Immature natural killer cell (primary cell): ENCODE measurements around the gene RPUSD4. TPM values are rescaled to one million over a fixed set of nuclear protein-coding genes. Genes with fewer than 3 reads are reported as not detected.

Source experiments
- DNase-seq, 3 donors: peaks; one replicate each; pipeline ENCODE4 v3.0.0; 2022; ENCODE audit warnings: mixed read lengths in 1 of 3
- H3K27ac Mint-ChIP-seq, 6 donors: one replicate each; pipeline ENCODE4 v1.8.0; 2020; ENCODE audit warnings: mixed read lengths in 6 of 6, mild to moderate bottlenecking in 5 of 6, inconsistent platforms in 4 of 6, moderate library complexity in 3 of 6
- H3K27me3 Mint-ChIP-seq, 3 donors: one replicate each; pipeline ENCODE4 v1.8.0; 2020 to 2021; ENCODE audit warnings: low read depth in 3 of 3, mild to moderate bottlenecking in 3 of 3, mixed read lengths in 3 of 3, moderate library complexity in 3 of 3, inconsistent platforms in 1 of 3
- H3K36me3 Mint-ChIP-seq, 3 donors: one replicate each; pipeline ENCODE4 v1.8.0; 2020; ENCODE audit warnings: mixed read lengths in 3 of 3, inconsistent platforms in 2 of 3, mild to moderate bottlenecking in 2 of 3
- H3K4me1 Mint-ChIP-seq, 2 donors: one replicate each; pipeline ENCODE4 v1.8.0; 2020; ENCODE audit warnings: inconsistent platforms in 2 of 2, mild to moderate bottlenecking in 2 of 2, mixed read lengths in 2 of 2, moderate library complexity in 1 of 2
- H3K4me3 Mint-ChIP-seq, 5 donors: one replicate each; pipeline ENCODE4 v1.8.0; 2020; ENCODE audit warnings: mild to moderate bottlenecking in 5 of 5, mixed read lengths in 5 of 5, inconsistent platforms in 3 of 5, moderate library complexity in 3 of 5
- H3K9me3 Mint-ChIP-seq, 6 donors: one replicate each; pipeline ENCODE4 v1.8.0; 2020; ENCODE audit warnings: mild to moderate bottlenecking in 6 of 6, mixed read lengths in 6 of 6, inconsistent platforms in 4 of 6, moderate library complexity in 3 of 6
- polyA plus RNA-seq, 3 donors: library from polyadenylated mRNA; unstranded; fragments of 300-500 nt; fragmentation: Illumina TruSeq; gene quantifications; one replicate each; pipeline ENCODE4 v1.2.3, GENCODE V29; 2021

The RPUSD4 gene
- polyA plus RNA-seq, 3 donors from 2014 or later: 4.5 to 15.0 (median 10.5) TPM

DNA sequence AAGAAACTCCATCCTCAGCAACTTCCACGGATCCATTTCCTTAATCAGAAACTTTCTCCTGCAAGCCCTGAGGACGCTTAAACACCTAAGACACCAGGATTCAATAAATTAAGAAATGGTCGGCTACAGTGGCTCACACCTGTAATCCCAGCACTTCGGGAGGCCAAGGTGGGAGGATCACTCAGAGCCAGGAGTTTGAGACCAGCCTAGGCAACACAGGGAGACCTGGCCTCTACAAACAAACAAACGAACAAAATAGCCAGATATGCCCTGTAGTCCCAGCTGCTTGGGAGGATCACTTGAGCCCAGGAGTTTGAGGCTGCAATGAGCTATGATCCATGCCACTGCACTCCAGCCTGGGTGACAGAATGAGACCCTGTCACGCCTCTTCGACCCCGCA is 46.7 kb downstream of the RPUSD4 start:
- DNase-seq: no peak
- Mint-ChIP-seq H3K36me3 (no peaks in the 10 kb centered on the region), H3K4me1 (no peaks in the 10 kb centered on the region), H3K27ac (no peak overlapping the region), H3K9me3 (no peaks in the 10 kb centered on the region), H3K27me3 (no peaks in the 10 kb centered on the region), H3K4me3 (no peak overlapping the region)

DNA sequence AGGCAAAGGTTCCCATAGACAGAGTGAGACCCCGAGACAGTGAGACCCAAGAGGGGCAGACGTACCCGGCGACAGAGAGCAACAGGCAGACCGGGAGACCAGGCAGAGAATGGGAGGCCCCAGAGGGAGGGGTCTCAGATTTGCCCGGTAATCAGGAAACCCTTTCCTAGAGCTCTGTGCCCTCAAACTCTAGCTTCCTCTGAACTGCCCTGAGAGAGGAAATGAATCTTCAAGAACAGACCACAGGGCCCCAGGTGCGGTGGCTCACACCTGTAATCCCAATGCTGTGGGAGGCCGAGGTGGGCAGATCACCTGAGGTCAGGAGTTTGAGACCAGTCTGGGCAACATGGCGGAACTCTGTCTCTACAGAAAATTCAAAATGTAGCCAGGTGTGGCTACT is 47.7 kb downstream of the RPUSD4 start:
- H3K27ac Mint-ChIP-seq: no peak overlapping the region
- no peaks in the 10 kb centered on the region for H3K4me1 Mint-ChIP-seq
- no peaks in the 10 kb centered on the region for H3K36me3 Mint-ChIP-seq
- DNase-seq: no peak
- H3K4me3 Mint-ChIP-seq: no peak overlapping the region
- no peaks in the 10 kb centered on the region for H3K9me3 Mint-ChIP-seq
- H3K27me3 Mint-ChIP-seq: no peaks in the 10 kb centered on the region

DNA sequence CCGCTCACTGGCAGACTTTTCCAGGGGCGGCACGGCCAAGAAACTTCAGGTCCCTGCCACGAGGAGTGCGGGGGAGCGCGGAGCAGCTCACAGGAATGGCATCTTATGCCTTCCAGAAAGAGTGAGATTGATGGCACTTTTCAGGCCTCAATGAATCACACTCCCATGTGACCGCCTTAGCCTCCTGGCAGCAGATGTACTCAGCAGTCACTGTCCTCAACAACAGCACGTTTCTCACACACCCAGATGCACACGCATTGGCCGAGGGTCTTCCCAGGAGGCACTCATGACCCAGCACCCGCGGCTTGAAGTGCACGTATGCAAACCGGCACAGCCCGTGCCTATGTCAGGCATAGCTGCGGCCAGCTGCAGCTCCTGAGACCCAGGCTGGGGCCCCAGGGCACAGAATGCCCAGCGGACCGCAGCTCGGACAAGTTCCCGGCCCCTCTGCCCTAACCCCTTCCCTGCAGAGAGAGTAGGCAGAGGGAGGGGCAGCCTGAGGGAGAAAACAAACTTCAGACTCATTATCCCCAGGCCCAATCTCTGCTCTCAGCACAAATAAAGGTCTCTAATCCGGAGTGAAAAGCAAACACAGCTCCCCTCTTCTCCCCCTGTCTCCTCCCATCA is 48.3 kb downstream of the RPUSD4 start:
- Mint-ChIP-seq H3K4me3 (no peak overlapping the region), H3K4me1 (no peaks in the 10 kb centered on the region), H3K9me3 (no peaks in the 10 kb centered on the region), H3K27me3 (no peaks in the 10 kb centered on the region), H3K36me3 (no peaks in the 10 kb centered on the region), H3K27ac (no peak overlapping the region)
- no peak for DNase-seq

- H3K27ac Mint-ChIP-seq: no peak overlapping the region
These were observed 49.0 kb downstream of the RPUSD4 start for GRCh38 chr11:126162306-126163030.

DNA sequence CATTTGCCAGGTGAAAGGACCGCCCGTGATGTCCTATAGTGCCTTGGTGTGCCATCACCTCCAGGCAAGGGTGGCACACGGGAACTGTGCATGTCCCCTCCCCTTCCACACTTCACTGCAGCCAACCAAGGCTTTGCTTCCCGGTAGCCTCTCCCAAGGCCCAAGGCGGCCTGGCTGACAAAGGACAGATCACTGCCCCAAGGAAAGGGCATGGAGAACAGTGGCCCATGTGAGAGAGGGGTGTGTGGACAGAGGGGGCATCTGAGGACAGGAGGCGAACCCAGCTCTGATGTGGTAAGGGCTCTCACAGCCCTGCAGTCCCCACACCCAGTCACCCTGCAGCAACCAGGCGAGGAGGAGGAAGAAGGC is 50.4 kb downstream of the RPUSD4 start:
- H3K27ac Mint-ChIP-seq: no peak overlapping the region
- H3K4me1 Mint-ChIP-seq: no peaks in the 10 kb centered on the region
- H3K4me3 Mint-ChIP-seq: no peak overlapping the region
- no peaks in the 10 kb centered on the region for H3K9me3 Mint-ChIP-seq
- DNase-seq: no peak
- no peaks in the 10 kb centered on the region for H3K36me3 Mint-ChIP-seq
- peaks cover 0 to 3% (median 0%) of the 10 kb centered on the region in 3 donors for H3K27me3 Mint-ChIP-seq

More at GRCh38 chr11:126162306-126163030, 49.0 kb downstream of the RPUSD4 start:
- DNase-seq: no peak
- H3K4me3 Mint-ChIP-seq: no peak overlapping the region
- no peaks in the 10 kb centered on the region for H3K4me1 Mint-ChIP-seq
- H3K36me3 Mint-ChIP-seq: no peaks in the 10 kb centered on the region
- no peaks in the 10 kb centered on the region for H3K9me3 Mint-ChIP-seq
- H3K27me3 Mint-ChIP-seq: no peaks in the 10 kb centered on the region

GRCh38 chr11:126160345-126161022 is 51.0 kb downstream of the RPUSD4 start:
- no peak overlapping the region for H3K4me3 Mint-ChIP-seq
- DNase-seq: no peak
- no peaks in the 10 kb centered on the region for H3K9me3 Mint-ChIP-seq
- H3K36me3 Mint-ChIP-seq: no peaks in the 10 kb centered on the region
- no peaks in the 10 kb centered on the region for H3K4me1 Mint-ChIP-seq
- no peak overlapping the region for H3K27ac Mint-ChIP-seq
- H3K27me3 Mint-ChIP-seq: peaks cover 0 to 3% (median 1%) of the 10 kb centered on the region in 3 donors

GRCh38 chr11:126159719-126160344 is 51.6 kb downstream of the RPUSD4 start:
- Mint-ChIP-seq H3K9me3 (no peaks in the 10 kb centered on the region), H3K4me3 (no peak overlapping the region), H3K4me1 (no peaks in the 10 kb centered on the region), H3K27me3 (peaks cover 0 to 3% (median 1%) of the 10 kb centered on the region in 3 donors), H3K36me3 (no peaks in the 10 kb centered on the region), H3K27ac (no peak overlapping the region)
- no peak for DNase-seq

DNA sequence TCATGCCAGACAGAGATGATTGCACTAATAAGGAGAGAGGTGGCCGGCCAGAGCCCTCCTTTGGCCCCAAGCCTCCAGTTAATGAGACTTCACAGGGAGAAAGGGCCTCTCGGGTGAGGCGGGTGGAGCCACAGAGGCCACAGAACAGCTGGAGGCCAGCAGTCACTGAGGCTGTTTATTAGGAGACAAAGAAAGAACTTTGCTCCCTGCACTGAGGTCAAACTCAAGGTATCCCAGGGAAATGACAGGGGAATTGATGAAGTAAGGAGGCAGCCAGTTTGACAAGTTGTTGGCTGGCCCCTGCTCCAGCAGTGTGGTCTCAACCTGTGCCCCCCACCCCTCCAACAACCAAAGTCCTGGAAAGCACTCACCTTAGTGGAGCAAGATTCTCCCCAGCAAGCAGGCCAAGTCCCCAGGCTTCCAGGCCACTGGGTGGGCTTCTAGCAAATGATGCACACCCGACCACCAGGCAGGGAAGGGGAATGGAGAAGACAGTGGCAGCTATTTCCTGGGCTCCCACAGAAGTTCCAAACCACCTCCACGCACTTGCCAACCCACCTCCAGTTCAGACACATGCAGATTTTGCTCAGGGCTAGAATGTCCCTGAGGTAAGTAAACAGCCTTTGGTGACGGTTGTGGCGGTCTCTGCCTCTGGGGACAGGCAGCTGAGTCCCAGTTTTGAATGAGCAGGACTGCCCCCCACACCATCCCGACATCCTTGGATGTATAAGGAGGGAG is 53.2 kb downstream of the RPUSD4 start:
- Mint-ChIP-seq H3K27ac (no peak overlapping the region), H3K4me1 (no peaks in the 10 kb centered on the region), H3K27me3 (peaks cover 0 to 6% (median 3%) of the 10 kb centered on the region in 3 donors), H3K9me3 (no peaks in the 10 kb centered on the region), H3K36me3 (no peaks in the 10 kb centered on the region), H3K4me3 (no peak overlapping the region)
- no peak for DNase-seq

DNA sequence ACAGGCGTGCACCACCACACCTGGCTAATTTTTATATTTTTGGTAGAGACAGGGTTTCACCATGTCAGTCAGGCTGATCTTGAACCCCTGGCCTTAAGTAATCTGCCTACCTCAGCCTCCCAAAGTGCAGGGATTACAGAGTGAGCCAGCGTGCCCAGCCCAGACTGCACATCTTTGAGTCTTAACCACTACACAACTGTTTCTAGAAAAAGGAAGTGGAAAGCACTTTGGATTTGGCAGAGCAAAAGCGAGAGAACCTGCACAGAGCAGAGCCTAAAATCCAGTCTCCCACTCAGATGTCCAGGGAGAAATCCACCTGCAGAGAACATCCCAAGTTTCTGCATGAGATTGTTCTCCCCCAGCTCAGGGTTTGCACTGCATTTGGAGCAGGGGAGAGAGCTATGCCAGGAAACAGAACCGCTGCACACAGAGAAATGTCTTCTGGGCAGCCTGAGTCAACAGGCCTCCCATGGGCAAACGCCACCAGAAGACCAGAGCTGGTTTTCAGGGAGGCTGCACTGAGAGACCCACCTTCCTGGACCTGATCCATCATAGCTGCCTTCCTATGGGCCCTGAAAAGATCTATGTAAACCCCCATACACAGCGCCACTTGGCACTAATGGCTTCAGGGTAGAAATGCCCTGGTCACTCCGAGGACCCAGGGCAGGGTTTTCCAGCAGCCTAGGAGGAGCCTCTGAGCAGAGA is 54.0 kb downstream of the RPUSD4 start:
- Mint-ChIP-seq H3K4me3 (no peak overlapping the region), H3K4me1 (no peaks in the 10 kb centered on the region), H3K36me3 (no peaks in the 10 kb centered on the region), H3K27me3 (peaks cover 0 to 8% (median 3%) of the 10 kb centered on the region in 3 donors), H3K9me3 (peaks cover 0 to 3% (median 0%) of the 10 kb centered on the region in 6 donors), H3K27ac (no peak overlapping the region)
- no peak for DNase-seq

DNA sequence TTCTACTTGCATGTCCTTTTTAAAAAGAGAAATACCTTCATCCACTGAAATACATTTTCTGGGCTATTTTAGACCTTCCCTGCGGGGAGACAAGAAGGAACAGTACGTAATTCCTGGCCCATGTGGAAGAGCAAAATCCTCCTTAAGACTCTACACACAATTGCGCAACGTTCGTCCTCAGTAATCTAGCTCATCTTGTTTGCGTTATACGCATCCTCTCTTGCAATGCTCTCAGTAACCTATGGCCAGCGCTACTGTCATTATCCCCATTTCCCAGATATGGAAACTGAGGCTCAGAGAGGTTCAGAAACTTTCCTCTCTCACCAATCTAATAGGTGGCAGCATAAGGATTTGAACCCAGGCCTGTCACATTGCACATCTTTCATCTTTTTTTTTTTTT is 54.6 kb downstream of the RPUSD4 start:
- H3K27me3 Mint-ChIP-seq: peaks cover 2 to 10% (median 3%) of the 10 kb centered on the region in 3 donors
- H3K36me3 Mint-ChIP-seq: peaks cover 0 to 4% (median 0%) of the 10 kb centered on the region in 3 donors
- no peak for DNase-seq
- H3K4me1 Mint-ChIP-seq: no peaks in the 10 kb centered on the region
- H3K4me3 Mint-ChIP-seq: no peak overlapping the region
- H3K9me3 Mint-ChIP-seq: peaks cover 0 to 8% (median 2%) of the 10 kb centered on the region in 6 donors
- H3K27ac Mint-ChIP-seq: no peak overlapping the region

DNA sequence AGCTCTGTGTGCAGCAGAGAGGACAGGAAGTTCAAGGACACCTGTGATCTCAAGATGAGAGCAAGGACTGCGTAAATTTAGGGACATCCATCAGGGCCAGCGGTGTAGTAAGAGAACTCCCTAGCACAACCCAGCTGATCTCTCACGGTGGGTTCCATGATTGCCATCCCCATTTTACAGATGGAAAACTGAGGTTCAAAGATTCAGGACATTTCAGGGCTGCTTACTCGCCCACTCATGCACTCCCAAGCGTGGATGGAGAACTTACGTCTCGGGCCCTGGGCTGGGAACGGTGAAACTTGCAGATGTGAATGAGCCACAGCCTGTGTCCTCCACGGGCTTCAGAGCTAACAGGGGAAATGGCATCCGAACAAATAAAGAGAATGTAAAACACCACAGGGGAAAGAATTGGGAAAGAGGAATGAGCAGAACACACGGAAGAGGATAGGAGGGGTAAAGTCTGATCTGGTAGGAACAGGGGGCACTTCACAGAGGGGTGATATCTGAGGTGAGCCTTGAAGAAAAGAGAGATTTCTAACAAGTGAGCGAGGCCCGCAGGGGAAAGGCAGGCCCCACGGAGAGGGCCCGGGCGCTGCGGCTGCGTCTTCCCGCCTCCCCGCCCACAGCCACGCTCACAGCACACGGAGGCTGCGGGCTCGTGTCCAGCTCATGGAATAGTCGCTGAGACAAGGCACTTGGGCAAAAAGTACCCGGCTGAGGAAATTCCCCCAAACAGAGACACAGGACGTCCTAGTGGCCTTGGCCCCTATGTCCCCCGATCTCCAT is 55.9 kb downstream of the RPUSD4 start:
- H3K9me3 Mint-ChIP-seq: peaks cover 0 to 8% (median 2%) of the 10 kb centered on the region in 6 donors
- H3K27ac Mint-ChIP-seq: no peak overlapping the region
- H3K4me3 Mint-ChIP-seq: no peak overlapping the region
- H3K36me3 Mint-ChIP-seq: peaks cover 0 to 4% (median 0%) of the 10 kb centered on the region in 3 donors
- no peak for DNase-seq
- H3K4me1 Mint-ChIP-seq: no peaks in the 10 kb centered on the region
- H3K27me3 Mint-ChIP-seq: peaks cover 3 to 10% (median 6%) of the 10 kb centered on the region in 3 donors

GRCh38 chr11:126154691-126155090 is 56.8 kb downstream of the RPUSD4 start:
- H3K27ac Mint-ChIP-seq: no peak overlapping the region
- H3K4me1 Mint-ChIP-seq: no peaks in the 10 kb centered on the region
- no peak overlapping the region for H3K4me3 Mint-ChIP-seq
- peaks cover 0 to 4% (median 0%) of the 10 kb centered on the region in 3 donors for H3K36me3 Mint-ChIP-seq
- DNase-seq: no peak
- H3K9me3 Mint-ChIP-seq: peaks cover 0 to 8% (median 2%) of the 10 kb centered on the region in 6 donors
- peaks cover 3 to 10% (median 6%) of the 10 kb centered on the region in 3 donors for H3K27me3 Mint-ChIP-seq
